DND-41 (cell line): ENCODE results near the gene RGS9BP.

Source experiments
- ATAC-seq: fragments of 200-7000 bp; cut with Tn5 transposase; 3 replicates; pipeline ENCODE4 v1.9.1; 2021; ENCODE audit warnings: low read depth; ENCODE audit not compliant: insufficient read depth
- DNase-seq: peaks from one replicate; pipeline ENCODE4 v3.0.0-alpha.2; 2020
- H2AFZ ChIP-seq: 2 replicates; pipeline ENCODE4 v1.6.0; 2012; ENCODE audit warnings: low read depth, low read length
- H3K27ac ChIP-seq: 2 replicates; pipeline ENCODE4 v1.5.1; 2012; ENCODE audit warnings: low read length, inconsistent platforms
- H3K27me3 ChIP-seq: fragments of 200-600 bp; sonication (generic); 2 replicates; pipeline ENCODE4 v1.6.0; 2012; ENCODE audit warnings: low read length, mild to moderate bottlenecking, inconsistent platforms; ENCODE audit not compliant: insufficient read depth, poor library complexity
- H3K36me3 ChIP-seq: 2 replicates; pipeline ENCODE4 v1.5.1; 2012; ENCODE audit warnings: low read length, inconsistent platforms; ENCODE audit not compliant: insufficient read depth
- H3K4me1 ChIP-seq: 2 replicates; pipeline ENCODE4 v1.5.1; 2012; ENCODE audit warnings: mild to moderate bottlenecking, low read length; ENCODE audit not compliant: insufficient read depth
- H3K4me2 ChIP-seq: 2 replicates; pipeline ENCODE4 v1.6.0; 2012; ENCODE audit warnings: mild to moderate bottlenecking, moderate library complexity, low read length, inconsistent platforms; ENCODE audit not compliant: insufficient read depth
- H3K4me3 ChIP-seq, 2 experiments: fragments of 200-600 bp in 1 of 2; shearing (Covaris generic) in 1 of 2; 2 replicates each; pipeline ENCODE4 v1.5.1; 2012 to 2016; ENCODE audit warnings: inconsistent platforms in 2 of 2, low read length in 2 of 2, mild to moderate bottlenecking in 2 of 2, low read depth in 1 of 2, moderate library complexity in 1 of 2
- H3K79me2 ChIP-seq: 2 replicates; pipeline ENCODE4 v1.6.0; 2012; ENCODE audit warnings: low read length, inconsistent platforms; ENCODE audit not compliant: insufficient read depth
- H3K9ac ChIP-seq: 2 replicates; pipeline ENCODE4 v1.6.0; 2012; ENCODE audit warnings: low read depth, mild to moderate bottlenecking, inconsistent platforms, low read length, moderate library complexity
- H3K9me3 ChIP-seq: 2 replicates; pipeline ENCODE4 v1.5.1; 2012; ENCODE audit warnings: low read length, moderate library complexity, mild to moderate bottlenecking, inconsistent platforms; ENCODE audit not compliant: insufficient read depth, severe bottlenecking
- H4K20me1 ChIP-seq: 2 replicates; pipeline ENCODE4 v1.6.0; 2012; ENCODE audit warnings: low read length; ENCODE audit not compliant: insufficient read depth
- EZH2 ChIP-seq: IDR thresholded peaks from 3 replicates; pipeline ENCODE4 v1.6.1; 2012; ENCODE audit warnings: borderline replicate concordance, low read depth, mild to moderate bottlenecking, moderate library complexity, low read length, inconsistent platforms; ENCODE audit not compliant: severe bottlenecking
- TF ChIP-seq, protein P1 (sequence below): IDR thresholded peaks from 2 replicates; pipeline ENCODE4 v1.5.1; 2012; ENCODE audit warnings: borderline replicate concordance, low read length, moderate library complexity, mild to moderate bottlenecking; ENCODE audit not compliant: poor library complexity, severe bottlenecking; ENCODE audit errors: extremely low read depth

RGS9BP gene

GRCh38 chr19:32717496-32717895 is 41.8 kb downstream of the RGS9BP start:
- H3K36me3 ChIP-seq, result peaks cover 12% of the 10 kb centered on the region; the same call in 1 of the 2 replicates
- no peak overlapping the region for H3K4me2 ChIP-seq
- H3K27me3 ChIP-seq, result no peaks in the 10 kb centered on the region
- no peaks in the 10 kb centered on the region for H4K20me1 ChIP-seq
- H2AFZ ChIP-seq, result no peak overlapping the region
- H3K9ac ChIP-seq, result no peak overlapping the region
- DNase-seq (no peak), ATAC-seq (no peak)
- H3K27ac ChIP-seq, result no peak overlapping the region
- H3K4me1 ChIP-seq, result no peaks in the 10 kb centered on the region
- H3K79me2 ChIP-seq, result no peaks in the 10 kb centered on the region
- H3K9me3 ChIP-seq, result no peaks in the 10 kb centered on the region
- TF ChIP-seq EZH2, result no peak
- TF ChIP-seq, protein P1, sequence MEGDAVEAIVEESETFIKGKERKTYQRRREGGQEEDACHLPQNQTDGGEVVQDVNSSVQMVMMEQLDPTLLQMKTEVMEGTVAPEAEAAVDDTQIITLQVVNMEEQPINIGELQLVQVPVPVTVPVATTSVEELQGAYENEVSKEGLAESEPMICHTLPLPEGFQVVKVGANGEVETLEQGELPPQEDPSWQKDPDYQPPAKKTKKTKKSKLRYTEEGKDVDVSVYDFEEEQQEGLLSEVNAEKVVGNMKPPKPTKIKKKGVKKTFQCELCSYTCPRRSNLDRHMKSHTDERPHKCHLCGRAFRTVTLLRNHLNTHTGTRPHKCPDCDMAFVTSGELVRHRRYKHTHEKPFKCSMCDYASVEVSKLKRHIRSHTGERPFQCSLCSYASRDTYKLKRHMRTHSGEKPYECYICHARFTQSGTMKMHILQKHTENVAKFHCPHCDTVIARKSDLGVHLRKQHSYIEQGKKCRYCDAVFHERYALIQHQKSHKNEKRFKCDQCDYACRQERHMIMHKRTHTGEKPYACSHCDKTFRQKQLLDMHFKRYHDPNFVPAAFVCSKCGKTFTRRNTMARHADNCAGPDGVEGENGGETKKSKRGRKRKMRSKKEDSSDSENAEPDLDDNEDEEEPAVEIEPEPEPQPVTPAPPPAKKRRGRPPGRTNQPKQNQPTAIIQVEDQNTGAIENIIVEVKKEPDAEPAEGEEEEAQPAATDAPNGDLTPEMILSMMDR, result no peak
- no peak overlapping the region for H3K4me3 ChIP-seq

DNA sequence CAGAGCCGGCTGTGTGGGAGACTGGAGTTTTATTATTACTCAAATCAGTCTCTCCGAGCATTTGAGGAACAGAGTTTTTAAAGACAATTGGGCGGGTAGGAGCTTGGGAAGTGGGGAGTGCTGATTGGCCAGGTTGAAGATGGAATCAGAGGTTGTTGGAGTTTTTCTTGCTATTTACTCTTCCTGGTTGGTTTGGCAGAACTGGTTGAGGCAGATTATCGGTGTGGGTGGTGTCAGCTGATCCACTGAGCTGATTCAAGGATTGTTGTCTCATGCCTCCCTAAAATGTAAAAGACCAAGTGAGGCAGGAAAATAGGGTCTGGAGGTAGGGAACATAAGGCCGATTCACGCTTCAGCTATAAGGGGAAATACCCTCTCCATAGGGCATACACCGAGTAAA is 42.6 kb downstream of the RGS9BP start:
- Histone ChIP-seq H3K9me3 (no peaks in the 10 kb centered on the region), H3K27ac (no peak overlapping the region), H3K4me1 (no peaks in the 10 kb centered on the region), H2AFZ (no peak overlapping the region), H4K20me1 (no peaks in the 10 kb centered on the region), H3K79me2 (no peaks in the 10 kb centered on the region), H3K36me3 (peaks cover 5% of the 10 kb centered on the region; the same call in 1 of the 2 replicates), H3K4me2 (no peak overlapping the region), H3K4me3 (no peak overlapping the region), H3K9ac (no peak overlapping the region), H3K27me3 (no peaks in the 10 kb centered on the region)
- DNase-seq (no peak), ATAC-seq (0 out of 3 replicates have a peak, but pooled peaks have one; percentile 14)
- no peak for TF ChIP-seq EZH2
- TF ChIP-seq, protein P1, result no peak

DNA sequence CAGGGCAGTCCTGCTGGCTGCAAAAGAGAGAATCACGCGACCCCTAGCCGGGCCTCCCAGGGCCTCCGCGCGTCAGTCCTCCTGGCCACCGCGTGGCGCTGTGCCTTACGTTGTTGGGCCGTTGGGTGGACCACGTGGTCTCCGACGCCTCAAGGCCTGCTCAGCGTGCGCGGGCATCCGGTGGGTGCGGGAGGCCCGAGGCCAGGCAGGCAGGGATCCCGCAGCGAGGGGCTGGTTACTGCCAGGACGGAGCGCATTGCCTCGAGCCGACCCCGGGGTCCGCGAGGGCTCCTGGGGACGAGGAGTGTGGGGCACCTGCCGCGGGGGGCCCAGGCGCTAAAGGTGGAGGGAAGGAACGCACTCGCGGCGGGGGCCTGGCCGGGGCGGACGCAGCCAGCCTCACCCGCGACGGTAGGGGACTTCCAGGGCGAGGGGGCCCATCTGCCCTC is 44.0 kb downstream of the RGS9BP start, which contains the start of gene TDRD12:
TSS of gene TDRD12 (plus strand) at position 157 of the 449 bp plus-strand sequence. CDS start 306 bp downstream, outside the sequence.
- Histone ChIP-seq H3K4me3 (no peak within 1 kb of the TSS), H3K4me1 (no peaks in the 10 kb centered on the region), H4K20me1 (no peaks in the 10 kb centered on the region), H3K79me2 (no peaks in the 10 kb centered on the region), H3K36me3 (no peaks in the 10 kb centered on the region), H3K27me3 (no peaks in the 10 kb centered on the region), H2AFZ (no peak within 1 kb of the TSS), H3K9me3 (no peaks in the 10 kb centered on the region), H3K4me2 (no peak within 1 kb of the TSS), H3K27ac (no peak within 1 kb of the TSS), H3K9ac (no peak within 1 kb of the TSS)
- DNase-seq (no peak), ATAC-seq (no peak)
- no peak for TF ChIP-seq EZH2
- TF ChIP-seq, protein P1, result peak; percentile 19
